ENCODE results near the gene TMEM132E.

Gene TMEM132E

DNA sequence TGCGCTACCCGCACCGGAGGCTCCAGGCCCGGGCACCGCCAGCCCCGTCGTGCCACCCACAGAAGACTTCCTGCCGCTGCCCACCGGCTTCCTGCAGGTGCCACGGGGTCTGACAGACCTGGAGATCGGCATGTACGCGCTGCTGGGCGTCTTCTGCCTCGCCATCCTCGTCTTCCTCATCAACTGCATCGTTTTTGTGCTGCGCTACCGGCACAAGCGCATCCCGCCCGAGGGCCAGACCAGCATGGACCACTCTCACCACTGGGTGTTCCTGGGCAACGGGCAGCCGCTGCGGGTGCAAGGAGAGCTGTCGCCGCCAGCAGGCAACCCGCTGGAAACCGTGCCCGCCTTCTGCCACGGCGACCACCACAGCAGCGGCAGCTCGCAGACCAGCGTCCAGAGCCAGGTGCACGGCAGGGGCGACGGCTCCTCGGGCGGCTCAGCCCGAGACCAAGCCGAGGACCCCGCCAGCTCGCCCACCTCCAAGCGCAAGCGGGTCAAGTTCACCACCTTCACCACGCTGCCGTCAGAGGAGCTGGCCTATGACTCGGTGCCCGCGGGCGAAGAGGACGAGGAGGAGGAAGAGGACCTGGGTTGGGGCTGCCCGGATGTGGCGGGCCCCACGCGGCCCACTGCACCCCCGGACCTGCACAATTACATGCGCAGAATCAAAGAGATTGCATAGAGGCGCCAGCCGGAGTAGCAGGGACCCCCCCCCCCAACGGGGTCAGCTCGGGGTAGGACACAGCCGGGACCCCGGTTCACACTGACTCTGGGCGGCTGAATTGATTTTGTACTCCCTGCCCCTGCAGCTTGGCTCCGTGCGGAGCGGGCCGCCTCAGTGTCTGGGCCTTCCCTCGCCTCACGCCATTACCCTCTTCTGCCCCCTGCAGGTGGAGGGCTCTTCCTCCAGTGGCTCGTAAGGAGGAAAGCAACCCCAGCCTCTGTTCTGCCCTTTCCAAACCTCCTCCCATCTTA, 58.5 kb downstream of the TMEM132E start (continued):
- TF ChIP-seq ZNF529 (tag by site-specific recombination; IDR thresholded peaks at IDR 0.05; ENCODE audit: insufficient replicate concordance), result no peak

DNA sequence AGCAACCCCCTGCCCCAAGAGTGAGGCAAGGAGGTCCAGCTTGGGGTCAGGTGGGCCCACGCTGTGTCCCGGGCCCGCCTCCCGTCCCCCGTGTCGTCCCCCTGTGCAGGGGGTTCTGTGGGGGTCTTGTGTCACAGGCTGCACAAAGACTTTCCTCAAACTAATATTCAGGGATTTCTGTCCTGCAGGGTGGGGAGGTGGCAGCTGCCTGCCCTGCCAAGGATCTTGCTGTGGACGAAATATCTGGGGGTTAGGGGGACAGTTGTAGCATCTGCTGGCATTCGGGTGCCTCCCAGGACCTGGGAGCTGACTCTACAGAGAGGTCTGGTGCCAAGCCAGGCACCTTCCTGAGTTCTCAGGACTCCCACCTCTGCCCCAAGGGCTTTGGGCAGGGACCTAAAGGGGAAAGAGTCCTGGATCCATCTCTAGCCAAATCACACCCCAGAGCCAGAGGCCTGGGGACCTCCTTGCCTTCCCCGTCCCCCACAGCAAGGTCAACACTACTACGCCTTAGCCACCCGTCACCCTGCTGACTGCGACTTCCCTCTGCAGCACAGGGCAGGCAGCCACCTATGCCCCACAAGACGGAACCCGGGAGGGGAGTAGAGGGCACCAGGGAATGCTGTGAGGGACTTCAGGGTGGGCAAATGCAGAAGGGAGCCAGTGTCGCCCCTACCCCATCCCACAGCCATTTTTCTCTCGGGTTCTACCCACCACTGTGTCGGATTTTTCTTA, 59.3 kb downstream of the TMEM132E start:
- no peaks in the 10 kb centered on the region for H3K4me1 ChIP-seq (ENCODE audit: control insufficient read depth, insufficient read depth, low read length)
- ChIA-PET POLR2A (interaction anchor here (0.7 kb wide), 1 partner anchor 95 kb away, joined by 5 read pairs; no protein-coding TSS in a partner anchor), CTCF (interaction anchor here (0.6 to 9.3 kb wide), 24 partner anchors 9 to 965 kb away, joined by 3 to 73 read pairs (median 5); no protein-coding TSS in a partner anchor)
- no peak overlapping the region for H3K4me3 ChIP-seq (ENCODE audit: low read depth, low read length)
- H3K36me3 ChIP-seq (ENCODE audit: control insufficient read depth in 2 of 2, insufficient read depth in 1 of 2, low read length in 2 of 2), result peaks cover 0 to 9% of the 10 kb centered on the region in 2 experiments; a peak in 1 of 3 replicates
- H3K27ac ChIP-seq (ENCODE audit: extremely low read depth, low read depth, low read length), result no peak overlapping the region
- H3K9me3 ChIP-seq (ENCODE audit: control insufficient read depth, insufficient read depth, low read depth, low read length), result no peaks in the 10 kb centered on the region
- TF ChIP-seq, protein P1, sequence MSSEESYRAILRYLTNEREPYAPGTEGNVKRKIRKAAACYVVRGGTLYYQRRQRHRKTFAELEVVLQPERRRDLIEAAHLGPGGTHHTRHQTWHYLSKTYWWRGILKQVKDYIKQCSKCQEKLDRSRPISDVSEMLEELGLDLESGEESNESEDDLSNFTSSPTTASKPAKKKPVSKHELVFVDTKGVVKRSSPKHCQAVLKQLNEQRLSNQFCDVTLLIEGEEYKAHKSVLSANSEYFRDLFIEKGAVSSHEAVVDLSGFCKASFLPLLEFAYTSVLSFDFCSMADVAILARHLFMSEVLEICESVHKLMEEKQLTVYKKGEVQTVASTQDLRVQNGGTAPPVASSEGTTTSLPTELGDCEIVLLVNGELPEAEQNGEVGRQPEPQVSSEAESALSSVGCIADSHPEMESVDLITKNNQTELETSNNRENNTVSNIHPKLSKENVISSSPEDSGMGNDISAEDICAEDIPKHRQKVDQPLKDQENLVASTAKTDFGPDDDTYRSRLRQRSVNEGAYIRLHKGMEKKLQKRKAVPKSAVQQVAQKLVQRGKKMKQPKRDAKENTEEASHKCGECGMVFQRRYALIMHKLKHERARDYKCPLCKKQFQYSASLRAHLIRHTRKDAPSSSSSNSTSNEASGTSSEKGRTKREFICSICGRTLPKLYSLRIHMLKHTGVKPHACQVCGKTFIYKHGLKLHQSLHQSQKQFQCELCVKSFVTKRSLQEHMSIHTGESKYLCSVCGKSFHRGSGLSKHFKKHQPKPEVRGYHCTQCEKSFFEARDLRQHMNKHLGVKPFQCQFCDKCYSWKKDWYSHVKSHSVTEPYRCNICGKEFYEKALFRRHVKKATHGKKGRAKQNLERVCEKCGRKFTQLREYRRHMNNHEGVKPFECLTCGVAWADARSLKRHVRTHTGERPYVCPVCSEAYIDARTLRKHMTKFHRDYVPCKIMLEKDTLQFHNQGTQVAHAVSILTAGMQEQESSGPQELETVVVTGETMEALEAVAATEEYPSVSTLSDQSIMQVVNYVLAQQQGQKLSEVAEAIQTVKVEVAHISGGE (tag by site-specific recombination; conservative IDR thresholded peaks at IDR 0.05; ENCODE audit: low read depth), result no peak
- TF ChIP-seq ZNF302 (tag by site-specific recombination; IDR thresholded peaks at IDR 0.05; ENCODE audit: low read depth) (no peak), ZBTB8A (tag by site-specific recombination; IDR thresholded peaks at IDR 0.05) (no peak), ZNF585B (tag by site-specific recombination; IDR thresholded peaks at IDR 0.05) (no peak), ZNF354C (tag by site-specific recombination; IDR thresholded peaks at IDR 0.05; ENCODE audit: borderline replicate concordance, low read depth) (no peak), ZNF114 (tag by site-specific recombination; IDR thresholded peaks at IDR 0.05) (no peak), ZNF548 (tag by site-specific recombination; IDR thresholded peaks at IDR 0.05) (no peak), SP2 (tag by site-specific recombination; IDR thresholded peaks at IDR 0.05) (no peak), ZBTB20 (tag by site-specific recombination; IDR thresholded peaks at IDR 0.05) (no peak), ZNF561 (tag by site-specific recombination; IDR thresholded peaks at IDR 0.05; ENCODE audit: borderline replicate concordance) (no peak), ZNF560 (tag by site-specific recombination; IDR thresholded peaks at IDR 0.05; ENCODE audit: borderline replicate concordance) (no peak), SP3 (tag by site-specific recombination; IDR thresholded peaks at IDR 0.05) (no peak)
- TF ChIP-seq, protein P2, sequence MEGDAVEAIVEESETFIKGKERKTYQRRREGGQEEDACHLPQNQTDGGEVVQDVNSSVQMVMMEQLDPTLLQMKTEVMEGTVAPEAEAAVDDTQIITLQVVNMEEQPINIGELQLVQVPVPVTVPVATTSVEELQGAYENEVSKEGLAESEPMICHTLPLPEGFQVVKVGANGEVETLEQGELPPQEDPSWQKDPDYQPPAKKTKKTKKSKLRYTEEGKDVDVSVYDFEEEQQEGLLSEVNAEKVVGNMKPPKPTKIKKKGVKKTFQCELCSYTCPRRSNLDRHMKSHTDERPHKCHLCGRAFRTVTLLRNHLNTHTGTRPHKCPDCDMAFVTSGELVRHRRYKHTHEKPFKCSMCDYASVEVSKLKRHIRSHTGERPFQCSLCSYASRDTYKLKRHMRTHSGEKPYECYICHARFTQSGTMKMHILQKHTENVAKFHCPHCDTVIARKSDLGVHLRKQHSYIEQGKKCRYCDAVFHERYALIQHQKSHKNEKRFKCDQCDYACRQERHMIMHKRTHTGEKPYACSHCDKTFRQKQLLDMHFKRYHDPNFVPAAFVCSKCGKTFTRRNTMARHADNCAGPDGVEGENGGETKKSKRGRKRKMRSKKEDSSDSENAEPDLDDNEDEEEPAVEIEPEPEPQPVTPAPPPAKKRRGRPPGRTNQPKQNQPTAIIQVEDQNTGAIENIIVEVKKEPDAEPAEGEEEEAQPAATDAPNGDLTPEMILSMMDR (tag by site-specific recombination; IDR thresholded peaks at IDR 0.05), result no peak
- TF ChIP-seq, protein P3, sequence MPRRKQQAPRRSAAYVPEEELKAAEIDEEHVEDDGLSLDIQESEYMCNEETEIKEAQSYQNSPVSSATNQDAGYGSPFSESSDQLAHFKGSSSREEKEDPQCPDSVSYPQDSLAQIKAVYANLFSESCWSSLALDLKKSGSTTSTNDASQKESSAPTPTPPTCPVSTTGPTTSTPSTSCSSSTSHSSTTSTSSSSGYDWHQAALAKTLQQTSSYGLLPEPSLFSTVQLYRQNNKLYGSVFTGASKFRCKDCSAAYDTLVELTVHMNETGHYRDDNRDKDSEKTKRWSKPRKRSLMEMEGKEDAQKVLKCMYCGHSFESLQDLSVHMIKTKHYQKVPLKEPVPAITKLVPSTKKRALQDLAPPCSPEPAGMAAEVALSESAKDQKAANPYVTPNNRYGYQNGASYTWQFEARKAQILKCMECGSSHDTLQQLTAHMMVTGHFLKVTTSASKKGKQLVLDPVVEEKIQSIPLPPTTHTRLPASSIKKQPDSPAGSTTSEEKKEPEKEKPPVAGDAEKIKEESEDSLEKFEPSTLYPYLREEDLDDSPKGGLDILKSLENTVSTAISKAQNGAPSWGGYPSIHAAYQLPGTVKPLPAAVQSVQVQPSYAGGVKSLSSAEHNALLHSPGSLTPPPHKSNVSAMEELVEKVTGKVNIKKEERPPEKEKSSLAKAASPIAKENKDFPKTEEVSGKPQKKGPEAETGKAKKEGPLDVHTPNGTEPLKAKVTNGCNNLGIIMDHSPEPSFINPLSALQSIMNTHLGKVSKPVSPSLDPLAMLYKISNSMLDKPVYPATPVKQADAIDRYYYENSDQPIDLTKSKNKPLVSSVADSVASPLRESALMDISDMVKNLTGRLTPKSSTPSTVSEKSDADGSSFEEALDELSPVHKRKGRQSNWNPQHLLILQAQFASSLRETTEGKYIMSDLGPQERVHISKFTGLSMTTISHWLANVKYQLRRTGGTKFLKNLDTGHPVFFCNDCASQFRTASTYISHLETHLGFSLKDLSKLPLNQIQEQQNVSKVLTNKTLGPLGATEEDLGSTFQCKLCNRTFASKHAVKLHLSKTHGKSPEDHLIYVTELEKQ (tag by site-specific recombination; IDR thresholded peaks at IDR 0.05; ENCODE audit: borderline replicate concordance), result no peak
- TF ChIP-seq, protein P4, sequence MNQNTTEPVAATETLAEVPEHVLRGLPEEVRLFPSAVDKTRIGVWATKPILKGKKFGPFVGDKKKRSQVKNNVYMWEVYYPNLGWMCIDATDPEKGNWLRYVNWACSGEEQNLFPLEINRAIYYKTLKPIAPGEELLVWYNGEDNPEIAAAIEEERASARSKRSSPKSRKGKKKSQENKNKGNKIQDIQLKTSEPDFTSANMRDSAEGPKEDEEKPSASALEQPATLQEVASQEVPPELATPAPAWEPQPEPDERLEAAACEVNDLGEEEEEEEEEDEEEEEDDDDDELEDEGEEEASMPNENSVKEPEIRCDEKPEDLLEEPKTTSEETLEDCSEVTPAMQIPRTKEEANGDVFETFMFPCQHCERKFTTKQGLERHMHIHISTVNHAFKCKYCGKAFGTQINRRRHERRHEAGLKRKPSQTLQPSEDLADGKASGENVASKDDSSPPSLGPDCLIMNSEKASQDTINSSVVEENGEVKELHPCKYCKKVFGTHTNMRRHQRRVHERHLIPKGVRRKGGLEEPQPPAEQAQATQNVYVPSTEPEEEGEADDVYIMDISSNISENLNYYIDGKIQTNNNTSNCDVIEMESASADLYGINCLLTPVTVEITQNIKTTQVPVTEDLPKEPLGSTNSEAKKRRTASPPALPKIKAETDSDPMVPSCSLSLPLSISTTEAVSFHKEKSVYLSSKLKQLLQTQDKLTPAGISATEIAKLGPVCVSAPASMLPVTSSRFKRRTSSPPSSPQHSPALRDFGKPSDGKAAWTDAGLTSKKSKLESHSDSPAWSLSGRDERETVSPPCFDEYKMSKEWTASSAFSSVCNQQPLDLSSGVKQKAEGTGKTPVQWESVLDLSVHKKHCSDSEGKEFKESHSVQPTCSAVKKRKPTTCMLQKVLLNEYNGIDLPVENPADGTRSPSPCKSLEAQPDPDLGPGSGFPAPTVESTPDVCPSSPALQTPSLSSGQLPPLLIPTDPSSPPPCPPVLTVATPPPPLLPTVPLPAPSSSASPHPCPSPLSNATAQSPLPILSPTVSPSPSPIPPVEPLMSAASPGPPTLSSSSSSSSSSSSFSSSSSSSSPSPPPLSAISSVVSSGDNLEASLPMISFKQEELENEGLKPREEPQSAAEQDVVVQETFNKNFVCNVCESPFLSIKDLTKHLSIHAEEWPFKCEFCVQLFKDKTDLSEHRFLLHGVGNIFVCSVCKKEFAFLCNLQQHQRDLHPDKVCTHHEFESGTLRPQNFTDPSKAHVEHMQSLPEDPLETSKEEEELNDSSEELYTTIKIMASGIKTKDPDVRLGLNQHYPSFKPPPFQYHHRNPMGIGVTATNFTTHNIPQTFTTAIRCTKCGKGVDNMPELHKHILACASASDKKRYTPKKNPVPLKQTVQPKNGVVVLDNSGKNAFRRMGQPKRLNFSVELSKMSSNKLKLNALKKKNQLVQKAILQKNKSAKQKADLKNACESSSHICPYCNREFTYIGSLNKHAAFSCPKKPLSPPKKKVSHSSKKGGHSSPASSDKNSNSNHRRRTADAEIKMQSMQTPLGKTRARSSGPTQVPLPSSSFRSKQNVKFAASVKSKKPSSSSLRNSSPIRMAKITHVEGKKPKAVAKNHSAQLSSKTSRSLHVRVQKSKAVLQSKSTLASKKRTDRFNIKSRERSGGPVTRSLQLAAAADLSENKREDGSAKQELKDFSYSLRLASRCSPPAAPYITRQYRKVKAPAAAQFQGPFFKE (tag by site-specific recombination; IDR thresholded peaks at IDR 0.05; ENCODE audit: borderline replicate concordance), result no peak

Measured in HEK293 (cell line).